Measurements from ENCODE around the gene SIRT5.

The SIRT5 gene

GRCh38 chr6:13565921-13566320 lies 8.5 kb upstream of the SIRT5 start:
- POLR2A ChIA-PET = interaction anchor here (0.7 to 1.4 kb wide), 2 partner anchors 8 to 51 kb away, joined by 3 to 8 read pairs; partner anchors contain the start of gene SIRT5
- Histone ChIP-seq H3K36me3 (ENCODE audit: control insufficient read depth in 2 of 2, insufficient read depth in 1 of 2, low read length in 2 of 2) (no peaks in the 10 kb centered on the region), H3K4me1 (ENCODE audit: control insufficient read depth, insufficient read depth, low read length) (peaks cover 6% of the 10 kb centered on the region), H3K27ac (ENCODE audit: extremely low read depth, low read depth, low read length) (no peak overlapping the region), H3K4me3 (ENCODE audit: low read depth, low read length) (no peak overlapping the region), H3K9me3 (ENCODE audit: control insufficient read depth, insufficient read depth, low read depth, low read length) (no peaks in the 10 kb centered on the region)
- CTCF ChIA-PET = interaction anchor here (0.6 to 1.6 kb wide), 3 partner anchors 9 to 221 kb away, joined by 3 to 6 read pairs (median 5); partner anchors contain the start of gene SIRT5
- TF ChIP-seq BCL6B (tag by site-specific recombination; IDR thresholded peaks at IDR 0.05) (no peak), ZNF10 (tag by site-specific recombination; IDR thresholded peaks at IDR 0.05) (peak; percentile 64; the same call in 1 of the 2 replicates)

GRCh38 chr6:13566500-13566899 lies 7.9 kb upstream of the SIRT5 start:
- Histone ChIP-seq H3K4me3 (ENCODE audit: low read depth, low read length) (no peak overlapping the region), H3K36me3 (ENCODE audit: control insufficient read depth in 2 of 2, insufficient read depth in 1 of 2, low read length in 2 of 2) (no peaks in the 10 kb centered on the region), H3K4me1 (ENCODE audit: control insufficient read depth, insufficient read depth, low read length) (peaks cover 6% of the 10 kb centered on the region), H3K27ac (ENCODE audit: extremely low read depth, low read depth, low read length) (no peak overlapping the region), H3K9me3 (ENCODE audit: control insufficient read depth, insufficient read depth, low read depth, low read length) (no peaks in the 10 kb centered on the region)
- CTCF ChIA-PET = interaction anchor here (1.6 kb wide), 1 partner anchor 8 kb away, joined by 6 read pairs; the partner anchor contains the start of gene SIRT5
- TF ChIP-seq ZNF529 (tag by site-specific recombination; IDR thresholded peaks at IDR 0.05; ENCODE audit: insufficient replicate concordance) (no peak), ZNF560 (tag by site-specific recombination; IDR thresholded peaks at IDR 0.05; ENCODE audit: borderline replicate concordance) (no peak), ZNF561 (tag by site-specific recombination; IDR thresholded peaks at IDR 0.05; ENCODE audit: borderline replicate concordance) (no peak), GLI2 (tag by site-specific recombination; IDR thresholded peaks at IDR 0.05; ENCODE audit: borderline replicate concordance, low read depth) (no peak), ZNF121 (tag by site-specific recombination; IDR thresholded peaks at IDR 0.05) (no peak), ZSCAN23 (tag by site-specific recombination; IDR thresholded peaks at IDR 0.05) (no peak), ZNF791 (tag by site-specific recombination; IDR thresholded peaks at IDR 0.05) (no peak), GLIS1 (tag by site-specific recombination; IDR thresholded peaks at IDR 0.05) (no peak), HOXA7 (CRISPR knock-in tag; IDR thresholded peaks at IDR 0.05; ENCODE audit: borderline replicate concordance) (no peak), ZEB2 (tag by site-specific recombination; IDR thresholded peaks at IDR 0.05) (no peak), GLI4 (tag by site-specific recombination; IDR thresholded peaks at IDR 0.05) (no peak), KLF10 (tag by site-specific recombination; IDR thresholded peaks at IDR 0.05) (no peak), ZFP69B (tag by site-specific recombination; IDR thresholded peaks at IDR 0.05) (no peak), ZNF138 (tag by site-specific recombination; IDR thresholded peaks at IDR 0.05; ENCODE audit: borderline replicate concordance) (no peak), ZNF221 (tag by site-specific recombination; IDR thresholded peaks at IDR 0.05; ENCODE audit: borderline replicate concordance) (no peak)
- TF ChIP-seq, protein P1, sequence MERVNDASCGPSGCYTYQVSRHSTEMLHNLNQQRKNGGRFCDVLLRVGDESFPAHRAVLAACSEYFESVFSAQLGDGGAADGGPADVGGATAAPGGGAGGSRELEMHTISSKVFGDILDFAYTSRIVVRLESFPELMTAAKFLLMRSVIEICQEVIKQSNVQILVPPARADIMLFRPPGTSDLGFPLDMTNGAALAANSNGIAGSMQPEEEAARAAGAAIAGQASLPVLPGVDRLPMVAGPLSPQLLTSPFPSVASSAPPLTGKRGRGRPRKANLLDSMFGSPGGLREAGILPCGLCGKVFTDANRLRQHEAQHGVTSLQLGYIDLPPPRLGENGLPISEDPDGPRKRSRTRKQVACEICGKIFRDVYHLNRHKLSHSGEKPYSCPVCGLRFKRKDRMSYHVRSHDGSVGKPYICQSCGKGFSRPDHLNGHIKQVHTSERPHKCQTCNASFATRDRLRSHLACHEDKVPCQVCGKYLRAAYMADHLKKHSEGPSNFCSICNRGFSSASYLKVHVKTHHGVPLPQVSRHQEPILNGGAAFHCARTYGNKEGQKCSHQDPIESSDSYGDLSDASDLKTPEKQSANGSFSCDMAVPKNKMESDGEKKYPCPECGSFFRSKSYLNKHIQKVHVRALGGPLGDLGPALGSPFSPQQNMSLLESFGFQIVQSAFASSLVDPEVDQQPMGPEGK (tag by site-specific recombination; IDR thresholded peaks at IDR 0.05) = no peak
- TF ChIP-seq, protein P2, sequence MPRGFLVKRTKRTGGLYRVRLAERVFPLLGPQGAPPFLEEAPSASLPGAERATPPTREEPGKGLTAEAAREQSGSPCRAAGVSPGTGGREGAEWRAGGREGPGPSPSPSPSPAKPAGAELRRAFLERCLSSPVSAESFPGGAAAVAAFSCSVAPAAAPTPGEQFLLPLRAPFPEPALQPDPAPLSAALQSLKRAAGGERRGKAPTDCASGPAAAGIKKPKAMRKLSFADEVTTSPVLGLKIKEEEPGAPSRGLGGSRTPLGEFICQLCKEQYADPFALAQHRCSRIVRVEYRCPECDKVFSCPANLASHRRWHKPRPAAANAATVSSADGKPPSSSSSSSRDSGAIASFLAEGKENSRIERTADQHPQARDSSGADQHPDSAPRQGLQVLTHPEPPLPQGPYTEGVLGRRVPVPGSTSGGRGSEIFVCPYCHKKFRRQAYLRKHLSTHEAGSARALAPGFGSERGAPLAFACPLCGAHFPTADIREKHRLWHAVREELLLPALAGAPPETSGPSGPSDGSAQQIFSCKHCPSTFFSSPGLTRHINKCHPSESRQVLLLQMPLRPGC (tag by site-specific recombination; IDR thresholded peaks at IDR 0.05) = no peak
- TF ChIP-seq, protein P3, sequence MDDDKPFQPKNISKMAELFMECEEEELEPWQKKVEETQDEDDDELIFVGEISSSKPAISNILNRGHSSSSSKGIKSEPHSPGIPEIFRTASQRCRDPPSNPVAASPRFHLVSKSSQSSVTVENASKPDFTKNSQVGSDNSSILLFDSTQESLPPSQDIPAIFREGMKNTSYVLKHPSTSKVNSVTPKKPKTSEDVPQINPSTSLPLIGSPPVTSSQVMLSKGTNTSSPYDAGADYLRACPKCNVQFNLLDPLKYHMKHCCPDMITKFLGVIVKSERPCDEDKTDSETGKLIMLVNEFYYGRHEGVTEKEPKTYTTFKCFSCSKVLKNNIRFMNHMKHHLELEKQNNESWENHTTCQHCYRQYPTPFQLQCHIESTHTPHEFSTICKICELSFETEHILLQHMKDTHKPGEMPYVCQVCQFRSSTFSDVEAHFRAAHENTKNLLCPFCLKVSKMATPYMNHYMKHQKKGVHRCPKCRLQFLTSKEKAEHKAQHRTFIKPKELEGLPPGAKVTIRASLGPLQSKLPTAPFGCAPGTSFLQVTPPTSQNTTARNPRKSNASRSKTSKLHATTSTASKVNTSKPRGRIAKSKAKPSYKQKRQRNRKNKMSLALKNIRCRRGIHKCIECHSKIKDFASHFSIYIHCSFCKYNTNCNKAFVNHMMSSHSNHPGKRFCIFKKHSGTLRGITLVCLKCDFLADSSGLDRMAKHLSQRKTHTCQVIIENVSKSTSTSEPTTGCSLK (tag by site-specific recombination; IDR thresholded peaks at IDR 0.05) = no peak
- POLR2A ChIA-PET = interaction anchor here (1.4 kb wide), 1 partner anchor 8 kb away, joined by 8 read pairs; the partner anchor contains the start of gene SIRT5

Data from HEK293 (cell line).